GM23338 (cell line): ENCODE data around the gene USP7. TPM values are rescaled to one million over a fixed set of nuclear protein-coding genes. Genes with fewer than 3 reads are reported as not detected.
"Not testable (repeated sequence)": the region's sequence is repeated elsewhere in the genome, so short reads cannot be mapped to it uniquely, and the experiment has no call there.

Experiments used
- ATAC-seq: fragments of 200-7000 bp; cut with Tn5 transposase; 3 replicates; pipeline ENCODE4 v1.9.1; 2020
- DNase-seq: peaks from one replicate; pipeline ENCODE4 v3.0.0-alpha.2; 2015; ENCODE audit warnings: low spot score
- H2AFZ ChIP-seq: fragments of 200-600 bp; sonication (generic); 2 replicates; pipeline ENCODE4 v1.8.0; 2016; ENCODE audit warnings: antibody characterized with exemption, mild to moderate bottlenecking, moderate library complexity
- H3F3A ChIP-seq: fragments of 200-600 bp; sonication (generic); replicated peaks from 2 replicates; pipeline ENCODE4 v1.8.0; 2017; ENCODE audit warnings: antibody characterized with exemption, mixed run types, low read depth
- H3K27ac ChIP-seq: fragments of 200-600 bp; sonication (generic); 2 replicates; pipeline ENCODE4 v1.6.1; 2016; ENCODE audit warnings: low read depth
- H3K27me3 ChIP-seq: fragments of 200-600 bp; sonication (generic); 2 replicates; pipeline ENCODE4 v1.8.0; 2016; ENCODE audit warnings: mild to moderate bottlenecking, mixed run types, moderate library complexity; ENCODE audit not compliant: insufficient read depth
- H3K36me3 ChIP-seq: fragments of 200-600 bp; sonication (generic); 2 replicates; pipeline ENCODE4 v1.8.0; 2016; ENCODE audit warnings: mild to moderate bottlenecking; ENCODE audit not compliant: insufficient read depth
- H3K4me1 ChIP-seq: fragments of 200-600 bp; sonication (generic); 2 replicates; pipeline ENCODE4 v1.8.0; 2016; ENCODE audit warnings: mild to moderate bottlenecking, moderate library complexity; ENCODE audit not compliant: insufficient read depth
- H3K4me2 ChIP-seq: fragments of 200-600 bp; sonication (generic); 2 replicates; pipeline ENCODE4 v1.7.1; 2017; ENCODE audit warnings: mixed run types
- H3K4me3 ChIP-seq: fragments of 200-600 bp; sonication (generic); 2 replicates; pipeline ENCODE4 v1.6.1; 2016; ENCODE audit warnings: mixed run types
- H3K79me2 ChIP-seq: fragments of 200-600 bp; sonication (generic); replicated peaks from 2 replicates; pipeline ENCODE4 v1.8.0; 2017; ENCODE audit warnings: mild to moderate bottlenecking; ENCODE audit not compliant: insufficient read depth
- H3K9me2 ChIP-seq: fragments of 200-600 bp; sonication (generic); 2 replicates; pipeline ENCODE4 v1.8.0; 2017; ENCODE audit not compliant: insufficient read depth
- H4K20me1 ChIP-seq: fragments of 200-600 bp; sonication (generic); replicated peaks from 2 replicates; pipeline ENCODE4 v1.8.0; 2017; ENCODE audit warnings: mild to moderate bottlenecking; ENCODE audit not compliant: insufficient read depth
- H3K27ac Mint-ChIP-seq: 2 replicates; pipeline ENCODE4 v1.8.0; 2020; ENCODE audit warnings: inconsistent platforms, mild to moderate bottlenecking, moderate library complexity, mixed read lengths
- H3K27me3 Mint-ChIP-seq: 3 replicates; pipeline ENCODE4 v1.8.0; 2022; ENCODE audit warnings: low read depth, mild to moderate bottlenecking, moderate library complexity, mixed read lengths, inconsistent platforms; ENCODE audit not compliant: insufficient read depth, poor library complexity
- H3K36me3 Mint-ChIP-seq: 3 replicates; pipeline ENCODE4 v1.8.0; 2021; ENCODE audit warnings: low read depth, mild to moderate bottlenecking, inconsistent platforms, moderate library complexity, mixed read lengths
- H3K4me1 Mint-ChIP-seq: 3 replicates; pipeline ENCODE4 v1.8.0; 2020; ENCODE audit warnings: mild to moderate bottlenecking, inconsistent platforms, mixed read lengths
- H3K4me3 Mint-ChIP-seq: 3 replicates; pipeline ENCODE4 v1.8.0; 2021; ENCODE audit warnings: moderate library complexity, mild to moderate bottlenecking, inconsistent platforms, mixed read lengths
- H3K9me3 Mint-ChIP-seq: 3 replicates; pipeline ENCODE4 v1.8.0; 2020; ENCODE audit warnings: moderate library complexity, mild to moderate bottlenecking, inconsistent platforms, mixed read lengths
- CREB1 ChIP-seq: fragments of 250-450 bp; sonication (Bioruptor Pico); IDR thresholded peaks from 2 replicates; pipeline ENCODE4 v1.5.0; 2020; ENCODE audit warnings: low read depth, mild to moderate bottlenecking, moderate library complexity
- CTCF ChIP-seq, 2 experiments: fragments of 200-600 bp in 1 of 2; sonication (generic) in 1 of 2; conservative IDR thresholded peaks; 2 replicates each; pipeline versions ENCODE4 v1.5.1 to v1.6.1; 2016 to 2017; ENCODE audit warnings: antibody characterized with exemption in 2 of 2, low read depth in 2 of 2, mild to moderate bottlenecking in 2 of 2, moderate library complexity in 1 of 2
- ETS1 ChIP-seq: IDR thresholded peaks from 2 replicates; pipeline ENCODE4 v1.6.1; 2016; ENCODE audit warnings: antibody characterized with exemption
- EZH2 ChIP-seq: fragments of 200-600 bp; sonication (generic); IDR thresholded peaks from one replicate; pipeline ENCODE4 v1.8.0; 2017; ENCODE audit warnings: antibody characterized with exemption, mild to moderate bottlenecking, low read depth; ENCODE audit not compliant: unreplicated experiment
- EZH2phosphoT487 ChIP-seq: fragments of 200-600 bp; sonication (generic); IDR thresholded peaks from one replicate; pipeline ENCODE4 v1.8.1; 2018; ENCODE audit warnings: antibody characterized with exemption; ENCODE audit not compliant: unreplicated experiment
- JUNB ChIP-seq: IDR thresholded peaks from one replicate; pipeline ENCODE4 v1.6.1; 2016; ENCODE audit warnings: antibody characterized with exemption; ENCODE audit not compliant: unreplicated experiment
- NANOG ChIP-seq: IDR thresholded peaks from 2 replicates; pipeline ENCODE4 v1.6.1; 2016; ENCODE audit warnings: antibody characterized with exemption, borderline replicate concordance
- POLR2AphosphoS5 ChIP-seq: IDR thresholded peaks from 2 replicates; pipeline ENCODE4 v1.6.1; 2016; ENCODE audit warnings: antibody characterized with exemption, low read depth
- STAT1 ChIP-seq: IDR thresholded peaks from one replicate; pipeline ENCODE4 v1.6.1; 2016; ENCODE audit warnings: antibody characterized with exemption; ENCODE audit not compliant: unreplicated experiment
- ZNF114 ChIP-seq: fragments of 250-450 bp; sonication (Bioruptor Pico); IDR thresholded peaks from 2 replicates; pipeline ENCODE4 v1.5.0; 2020; ENCODE audit warnings: mild to moderate bottlenecking, moderate library complexity
- ZNF331 ChIP-seq: fragments of 250-450 bp; sonication (Bioruptor Pico); IDR thresholded peaks from 2 replicates; pipeline ENCODE4 v1.5.0; 2020; ENCODE audit warnings: low read depth, mild to moderate bottlenecking, moderate library complexity
- polyA plus RNA-seq: library from polyadenylated mRNA; unstranded; fragments of >200 nt; fragmentation: Nextera tagmentation; extraction: Ambion mirVana; gene quantifications from 2 replicates; pipeline ENCODE4 v1.2.1, GENCODE V29; 2016
- total RNA-seq: library from RNA; depleted of rRNA; stranded (reverse); fragments of >200 nt; shearing (Covaris generic); gene quantifications from 2 replicates; pipeline ENCODE4 v1.2.3, GENCODE V29; 2014
- TF ChIP-seq, protein P1 (sequence below): fragments of 250-450 bp; sonication (Bioruptor Pico); IDR thresholded peaks from 2 replicates; pipeline ENCODE4 v1.5.0; 2020; ENCODE audit warnings: mild to moderate bottlenecking, moderate library complexity

Gene USP7
- total and polyA plus RNA-seq, 2 experiments from 2014 or later = 42.3 to 130 TPM

DNA sequence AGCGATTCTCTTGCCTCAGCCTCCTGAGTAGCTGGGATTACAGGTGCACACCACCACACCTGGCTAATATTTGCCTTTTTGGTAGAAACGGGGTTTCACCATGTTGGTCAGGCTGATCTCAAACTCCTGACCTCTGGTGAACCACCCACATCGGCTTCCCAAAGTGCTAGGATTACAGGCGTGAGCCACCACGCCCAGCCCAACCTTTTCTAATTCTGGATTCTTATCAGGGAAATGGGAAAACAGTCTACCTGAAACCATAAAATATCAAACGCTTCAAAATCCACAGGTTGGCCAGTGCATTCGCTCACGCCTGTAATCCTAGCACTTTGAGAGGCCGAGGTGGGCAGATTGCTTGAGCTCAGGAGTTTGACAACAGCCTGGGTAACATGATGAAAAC, 4.3 kb upstream of the USP7 start:
- H3K4me2 ChIP-seq, H2AFZ ChIP-seq, H3K27ac ChIP-seq, H3K4me3 Mint-ChIP-seq, H3K9me3 Mint-ChIP-seq, ATAC-seq, H4K20me1 ChIP-seq, H3K36me3 Mint-ChIP-seq, DNase-seq, H3K79me2 ChIP-seq, H3K36me3 ChIP-seq, H3K27ac Mint-ChIP-seq, H3K4me3 ChIP-seq, H3K9me2 ChIP-seq: not testable (repeated sequence)
- peaks cover 15% of the 10 kb centered on the region for H3F3A ChIP-seq
- Mint-ChIP-seq H3K27me3 (peaks cover 20% of the 10 kb centered on the region), H3K4me1 (peaks cover 26% of the 10 kb centered on the region)
- H3K27me3 ChIP-seq = peaks cover 15% of the 10 kb centered on the region
- H3K4me1 ChIP-seq = peaks cover 34% of the 10 kb centered on the region

- peaks cover 5% of the 10 kb centered on the region; the same call in 2 of the 3 replicates for H3K9me3 Mint-ChIP-seq
- peaks cover 6% of the 10 kb centered on the region for H3K79me2 ChIP-seq
- H3F3A ChIP-seq = peaks cover 17% of the 10 kb centered on the region
- peaks cover 22% of the 10 kb centered on the region for H3K27me3 Mint-ChIP-seq
- no peak for DNase-seq
- no peaks in the 10 kb centered on the region for H3K9me2 ChIP-seq
- no peaks in the 10 kb centered on the region for H3K36me3 ChIP-seq
- peaks cover 34% of the 10 kb centered on the region for H3K4me1 ChIP-seq
- H3K4me3 ChIP-seq = peak overlapping the region; percentile 26; the same call in 1 of the 2 replicates
- peak overlapping the region; percentile 90 for H3K27ac Mint-ChIP-seq
- H3K27me3 ChIP-seq = peaks cover 15% of the 10 kb centered on the region
- H3K4me1 Mint-ChIP-seq = peaks cover 27% of the 10 kb centered on the region
- no peak overlapping the region; the same call in 1 of the 2 replicates for H2AFZ ChIP-seq
- H4K20me1 ChIP-seq = no peaks in the 10 kb centered on the region
- H3K36me3 Mint-ChIP-seq = peaks cover 2% of the 10 kb centered on the region; the same call in 2 of the 3 replicates
- no peak for ATAC-seq
- H3K27ac ChIP-seq = peak overlapping the region; percentile 29
- H3K4me3 Mint-ChIP-seq = no peak overlapping the region
- peak overlapping the region; percentile 60 for H3K4me2 ChIP-seq
- no peak for TF ChIP-seq NANOG
- no peak for TF ChIP-seq EZH2phosphoT487
- no peak for TF ChIP-seq CREB1 (CRISPR knock-in tag)
- no peak for TF ChIP-seq ZNF114 (CRISPR knock-in tag)
- TF ChIP-seq EZH2 = no peak
- no peak for TF ChIP-seq CTCF (conservative IDR thresholded peaks at IDR 0.05; ENCODE audit: low read depth in 2 of 2)
- TF ChIP-seq JUNB = no peak
- TF ChIP-seq, protein P1, sequence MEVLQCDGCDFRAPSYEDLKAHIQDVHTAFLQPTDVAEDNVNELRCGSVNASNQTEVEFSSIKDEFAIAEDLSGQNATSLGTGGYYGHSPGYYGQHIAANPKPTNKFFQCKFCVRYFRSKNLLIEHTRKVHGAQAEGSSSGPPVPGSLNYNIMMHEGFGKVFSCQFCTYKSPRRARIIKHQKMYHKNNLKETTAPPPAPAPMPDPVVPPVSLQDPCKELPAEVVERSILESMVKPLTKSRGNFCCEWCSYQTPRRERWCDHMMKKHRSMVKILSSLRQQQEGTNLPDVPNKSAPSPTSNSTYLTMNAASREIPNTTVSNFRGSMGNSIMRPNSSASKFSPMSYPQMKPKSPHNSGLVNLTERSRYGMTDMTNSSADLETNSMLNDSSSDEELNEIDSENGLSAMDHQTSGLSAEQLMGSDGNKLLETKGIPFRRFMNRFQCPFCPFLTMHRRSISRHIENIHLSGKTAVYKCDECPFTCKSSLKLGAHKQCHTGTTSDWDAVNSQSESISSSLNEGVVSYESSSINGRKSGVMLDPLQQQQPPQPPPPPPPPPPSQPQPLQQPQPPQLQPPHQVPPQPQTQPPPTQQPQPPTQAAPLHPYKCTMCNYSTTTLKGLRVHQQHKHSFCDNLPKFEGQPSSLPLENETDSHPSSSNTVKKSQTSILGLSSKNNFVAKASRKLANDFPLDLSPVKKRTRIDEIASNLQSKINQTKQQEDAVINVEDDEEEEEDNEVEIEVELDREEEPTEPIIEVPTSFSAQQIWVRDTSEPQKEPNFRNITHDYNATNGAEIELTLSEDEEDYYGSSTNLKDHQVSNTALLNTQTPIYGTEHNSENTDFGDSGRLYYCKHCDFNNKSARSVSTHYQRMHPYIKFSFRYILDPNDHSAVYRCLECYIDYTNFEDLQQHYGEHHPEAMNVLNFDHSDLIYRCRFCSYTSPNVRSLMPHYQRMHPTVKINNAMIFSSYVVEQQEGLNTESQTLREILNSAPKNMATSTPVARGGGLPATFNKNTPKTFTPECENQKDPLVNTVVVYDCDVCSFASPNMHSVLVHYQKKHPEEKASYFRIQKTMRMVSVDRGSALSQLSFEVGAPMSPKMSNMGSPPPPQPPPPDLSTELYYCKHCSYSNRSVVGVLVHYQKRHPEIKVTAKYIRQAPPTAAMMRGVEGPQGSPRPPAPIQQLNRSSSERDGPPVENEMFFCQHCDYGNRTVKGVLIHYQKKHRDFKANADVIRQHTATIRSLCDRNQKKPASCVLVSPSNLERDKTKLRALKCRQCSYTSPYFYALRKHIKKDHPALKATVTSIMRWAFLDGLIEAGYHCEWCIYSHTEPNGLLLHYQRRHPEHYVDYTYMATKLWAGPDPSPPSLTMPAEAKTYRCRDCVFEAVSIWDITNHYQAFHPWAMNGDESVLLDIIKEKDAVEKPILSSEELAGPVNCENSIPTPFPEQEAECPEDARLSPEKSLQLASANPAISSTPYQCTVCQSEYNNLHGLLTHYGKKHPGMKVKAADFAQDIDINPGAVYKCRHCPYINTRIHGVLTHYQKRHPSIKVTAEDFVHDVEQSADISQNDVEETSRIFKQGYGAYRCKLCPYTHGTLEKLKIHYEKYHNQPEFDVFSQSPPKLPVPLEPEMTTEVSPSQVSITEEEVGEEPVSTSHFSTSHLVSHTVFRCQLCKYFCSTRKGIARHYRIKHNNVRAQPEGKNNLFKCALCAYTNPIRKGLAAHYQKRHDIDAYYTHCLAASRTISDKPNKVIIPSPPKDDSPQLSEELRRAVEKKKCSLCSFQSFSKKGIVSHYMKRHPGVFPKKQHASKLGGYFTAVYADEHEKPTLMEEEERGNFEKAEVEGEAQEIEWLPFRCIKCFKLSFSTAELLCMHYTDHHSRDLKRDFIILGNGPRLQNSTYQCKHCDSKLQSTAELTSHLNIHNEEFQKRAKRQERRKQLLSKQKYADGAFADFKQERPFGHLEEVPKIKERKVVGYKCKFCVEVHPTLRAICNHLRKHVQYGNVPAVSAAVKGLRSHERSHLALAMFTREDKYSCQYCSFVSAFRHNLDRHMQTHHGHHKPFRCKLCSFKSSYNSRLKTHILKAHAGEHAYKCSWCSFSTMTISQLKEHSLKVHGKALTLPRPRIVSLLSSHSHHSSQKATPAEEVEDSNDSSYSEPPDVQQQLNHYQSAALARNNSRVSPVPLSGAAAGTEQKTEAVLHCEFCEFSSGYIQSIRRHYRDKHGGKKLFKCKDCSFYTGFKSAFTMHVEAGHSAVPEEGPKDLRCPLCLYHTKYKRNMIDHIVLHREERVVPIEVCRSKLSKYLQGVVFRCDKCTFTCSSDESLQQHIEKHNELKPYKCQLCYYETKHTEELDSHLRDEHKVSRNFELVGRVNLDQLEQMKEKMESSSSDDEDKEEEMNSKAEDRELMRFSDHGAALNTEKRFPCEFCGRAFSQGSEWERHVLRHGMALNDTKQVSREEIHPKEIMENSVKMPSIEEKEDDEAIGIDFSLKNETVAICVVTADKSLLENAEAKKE = no peak
- no peak for TF ChIP-seq ZNF331
- no peak for TF ChIP-seq ETS1
- no peak for TF ChIP-seq STAT1
- no peak for TF ChIP-seq POLR2AphosphoS5
Measured at GRCh38 chr16:8967132-8967821, 3.6 kb upstream of the USP7 start.
